C4-2B (cell line): ENCODE data around the gene ART1.

Experiments
- CTCF ChIP-seq: fragments of 450-650 bp; conservative IDR thresholded peaks from 2 replicates; pipeline ENCODE4 v1.5.1; 2017; ENCODE audit warnings: mild to moderate bottlenecking
- ZFX ChIP-seq: fragments of 450-650 bp; IDR thresholded peaks from 2 replicates; pipeline ENCODE4 v1.6.1; 2017

- TF ChIP-seq CTCF (no peak), ZFX (no peak)
Observed at GRCh38 chr11:3659595-3660515, 14.9 kb downstream of the ART1 start.
